Endothelial cell of umbilical vein (primary cell): ENCODE data around the gene CENPA. TPM values are rescaled to one million over a fixed set of nuclear protein-coding genes. Genes with fewer than 3 reads are reported as not detected.
"Not testable (repeated sequence)": the region's sequence is repeated elsewhere in the genome, so short reads cannot be mapped to it uniquely, and the experiment has no call there.

ENCODE experiments used
- BruUV-seq: library from RNA; stranded (reverse); fragments of 400-500 nt; replicated peaks from 2 replicates; lab custom pipeline; 2021; lab: Mats Ljungman, UMichigan
- CTCF ChIA-PET: fragments of 300-600, 350-600 bp; sonication (Branson Sonifier 250); formaldehyde crosslinking; loops from one replicate; lab custom pipeline; 2021; ENCODE audit warnings: antibody characterized with exemption, inconsistent platforms; lab: Charles Lee
- POLR2A ChIA-PET: fragments of 300-600, 350-600 bp; sonication (Branson Sonifier 250); formaldehyde crosslinking; loops from one replicate; lab custom pipeline; 2021; ENCODE audit warnings: antibody characterized with exemption, inconsistent platforms; lab: Charles Lee
- DNase-seq: peaks from one replicate; pipeline ENCODE4 v3.0.0-alpha.2; 2011; ENCODE audit warnings: low read depth, low spot score
- FAIRE-seq: peaks from 2 replicates; lab custom pipeline; 2011; peaks lifted over from hg19 to GRCh38; lab: Jason Lieb, UNC
- H2AFZ ChIP-seq: 2 replicates; pipeline ENCODE4 v1.6.0; 2012; ENCODE audit warnings: low read depth, low read length, control low read depth, inconsistent platforms
- H3K27ac ChIP-seq: 2 replicates; pipeline ENCODE4 v1.5.1; 2011; ENCODE audit warnings: low read depth, mild to moderate bottlenecking, control low read depth, low read length, moderate library complexity; ENCODE audit not compliant: insufficient read depth
- H3K27me3 ChIP-seq, 2 experiments: 2 replicates each; pipeline versions ENCODE4 v1.6.0 to v1.6.1; 2011; ENCODE audit warnings: low read length in 2 of 2, mixed read lengths in 1 of 2; ENCODE audit not compliant: control insufficient read depth in 2 of 2, insufficient read depth in 2 of 2
- H3K36me3 ChIP-seq, 2 experiments: 2 replicates in 1 of 2; 3 replicates in 1 of 2; pipeline ENCODE4 v1.5.1; 2011; ENCODE audit warnings: low read length in 2 of 2, mild to moderate bottlenecking in 1 of 2, moderate library complexity in 1 of 2; ENCODE audit not compliant: control insufficient read depth in 2 of 2, insufficient read depth in 2 of 2; ENCODE audit errors: extremely low read depth in 1 of 2
- H3K4me1 ChIP-seq: 3 replicates; pipeline ENCODE4 v1.5.1; 2011; ENCODE audit warnings: mild to moderate bottlenecking, low read length; ENCODE audit not compliant: control insufficient read depth, insufficient read depth; ENCODE audit errors: extremely low read depth
- H3K4me2 ChIP-seq: 2 replicates; pipeline ENCODE4 v1.6.1; 2011; ENCODE audit warnings: low read length, control low read depth, mixed read lengths; ENCODE audit not compliant: insufficient read depth
- H3K4me3 ChIP-seq, 3 experiments: fragments of 200-600 bp in 1 of 3; sonication (generic), shearing (Covaris generic) in 1 of 3; replicated peaks in 1 of 3; 2 replicates each; pipeline ENCODE4 v1.5.1; 2011 to 2016; ENCODE audit warnings: control low read depth in 3 of 3, low read length in 3 of 3, mild to moderate bottlenecking in 2 of 3, inconsistent platforms in 1 of 3, low read depth in 1 of 3, moderate library complexity in 1 of 3; ENCODE audit not compliant: insufficient read depth in 1 of 3
- H3K79me2 ChIP-seq: 2 replicates; pipeline ENCODE4 v1.6.0; 2012; ENCODE audit warnings: low read length, inconsistent platforms; ENCODE audit not compliant: control insufficient read depth, insufficient read depth
- H3K9ac ChIP-seq: replicated peaks from 2 replicates; pipeline ENCODE3; 2011; ENCODE audit warnings: low read length, control low read depth; ENCODE audit not compliant: insufficient read depth; ENCODE audit errors: extremely low read depth
- H3K9me1 ChIP-seq: replicated peaks from 3 replicates; pipeline ENCODE4 v1.6.0; 2011; ENCODE audit warnings: mild to moderate bottlenecking, low read length; ENCODE audit not compliant: control insufficient read depth, insufficient read depth; ENCODE audit errors: extremely low read depth
- H3K9me3 ChIP-seq: replicated peaks from 2 replicates; pipeline ENCODE4 v1.5.1; 2012; ENCODE audit warnings: low read length, inconsistent platforms; ENCODE audit not compliant: control insufficient read depth, insufficient read depth
- H4K20me1 ChIP-seq: replicated peaks from 2 replicates; pipeline ENCODE3; 2011; ENCODE audit warnings: mild to moderate bottlenecking, low read length; ENCODE audit not compliant: control insufficient read depth, insufficient read depth; ENCODE audit errors: extremely low read depth
- EZH2 ChIP-seq: IDR thresholded peaks from 2 replicates; pipeline ENCODE4 v1.6.1; 2012; ENCODE audit warnings: borderline replicate concordance, low read depth, mild to moderate bottlenecking, moderate library complexity, low read length, inconsistent platforms; ENCODE audit not compliant: severe bottlenecking
- FOS ChIP-seq: IDR thresholded peaks from 2 replicates; pipeline ENCODE4 v1.6.1; 2011; ENCODE audit warnings: mild to moderate bottlenecking, low read length, moderate library complexity, borderline replicate concordance; ENCODE audit not compliant: insufficient read depth
- GATA2 ChIP-seq: IDR thresholded peaks from 2 replicates; pipeline ENCODE4 v1.7.0; 2011; ENCODE audit warnings: low read depth, mild to moderate bottlenecking, moderate library complexity, mixed read lengths, low read length; ENCODE audit not compliant: insufficient read length, insufficient read depth
- JUN ChIP-seq: IDR thresholded peaks from 2 replicates; pipeline ENCODE4 v1.6.1; 2011; ENCODE audit warnings: borderline replicate concordance, low read depth; ENCODE audit not compliant: insufficient read length, insufficient read depth
- MAX ChIP-seq: IDR thresholded peaks from 2 replicates; pipeline ENCODE4 v1.6.1; 2011; ENCODE audit not compliant: insufficient read depth, insufficient read length
- MYC ChIP-seq: IDR thresholded peaks from one replicate; pipeline ENCODE4 v1.6.1; 2011; ENCODE audit warnings: mild to moderate bottlenecking, low read depth, low read length
- POLR2A ChIP-seq: IDR thresholded peaks from 2 replicates; pipeline ENCODE4 v1.6.1; 2012; ENCODE audit warnings: low read depth, mild to moderate bottlenecking, control low read depth, low read length
- POLR2AphosphoS5 ChIP-seq: IDR thresholded peaks from 2 replicates; pipeline ENCODE4 v1.6.1; 2012; ENCODE audit warnings: low read depth, mild to moderate bottlenecking, control low read depth, low read length, moderate library complexity; ENCODE audit not compliant: insufficient read depth
- dilution Hi-C: fragments of 300-500 bp; cut with MboI; formaldehyde crosslinking; loops from one replicate; pipeline ENCODE4 v1.15.0; 2019; ENCODE audit warnings: low sequenced_read_pairs; ENCODE audit not compliant: extremely low pct_ligation_motif_present
- intact Hi-C: fragments of 100-400 bp; cut with micrococcal nuclease; formaldehyde crosslinking; loops from one replicate; pipeline ENCODE4 v1.10.0; 2022
- polyA plus RNA-seq, 4 experiments: library from polyadenylated mRNA; depleted of rRNA in 3 of 4; stranded (reverse) in 3 of 4; unstranded in 1 of 4; fragments of >200 nt; gene quantifications; 2 replicates each; pipeline versions ENCODE4 v1.2.1 to v1.2.3, GENCODE V29; 2011 to 2012; ENCODE audit warnings: missing spikeins in 1 of 4
- total RNA-seq: library from RNA; stranded (reverse); gene quantifications from 2 replicates; pipeline ENCODE4 v1.2.3, GENCODE V29; 2021
- TF ChIP-seq, protein P1 (sequence below), 2 donors: IDR thresholded peaks; 1 replicate in 1 of 2; 2 replicates in 1 of 2; pipeline ENCODE4 v1.5.1; 2011; ENCODE audit warnings: low read length in 2 of 2, mild to moderate bottlenecking in 2 of 2, moderate library complexity in 2 of 2, control low read depth in 1 of 2, inconsistent platforms in 1 of 2, low read depth in 1 of 2; ENCODE audit not compliant: insufficient read depth in 1 of 2; ENCODE audit errors: extremely low read depth in 1 of 2

CENPA gene
- total and polyA plus RNA-seq, 2 donors (not counting 3 experiments of a cell fraction or from before 2014, with no cell fraction given) = 22.0 to 33.1 TPM

GRCh38 chr2:26759845-26760244, 26.0 kb upstream of the CENPA start:
- CTCF ChIA-PET = no interaction called here

DNA sequence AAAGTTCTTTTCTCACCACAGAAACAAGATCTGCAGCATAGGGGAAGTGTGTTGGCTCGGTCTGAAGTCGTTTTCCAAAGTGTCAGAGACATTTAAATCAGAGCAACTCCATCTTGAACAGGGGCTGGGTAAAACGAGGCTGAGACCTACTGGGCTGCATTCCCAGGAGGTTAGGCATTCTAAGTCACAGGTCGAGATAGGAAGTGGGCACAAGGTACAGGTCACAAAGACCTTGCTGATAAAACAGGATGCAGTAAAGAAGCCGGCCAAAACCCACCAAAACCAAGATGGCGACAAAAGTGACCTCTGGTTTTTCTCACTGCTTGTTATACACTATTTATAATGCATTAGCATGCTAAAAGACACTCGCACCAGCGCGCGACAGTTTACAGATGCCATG, 24.9 kb upstream of the CENPA start:
- H3K79me2 ChIP-seq = peaks cover 18% of the 10 kb centered on the region
- H3K27me3 ChIP-seq, H3K4me3 ChIP-seq, dilution Hi-C loops, H3K9me3 ChIP-seq, CTCF ChIA-PET, H3K9me1 ChIP-seq, H3K27ac ChIP-seq, H3K36me3 ChIP-seq, DNase-seq, H3K9ac ChIP-seq, H3K4me2 ChIP-seq, H2AFZ ChIP-seq, BruUV-seq, POLR2A ChIA-PET, H4K20me1 ChIP-seq, FAIRE-seq, intact Hi-C loops: not testable (repeated sequence)
- H3K4me1 ChIP-seq = peaks cover 32% of the 10 kb centered on the region

More at GRCh38 chr2:26759845-26760244, 26.0 kb upstream of the CENPA start:
- TF ChIP-seq EZH2 = no peak
- no peak for TF ChIP-seq MAX
- no peak for TF ChIP-seq JUN
- no peak for TF ChIP-seq POLR2AphosphoS5
- no peak for TF ChIP-seq POLR2A
- no peak for TF ChIP-seq FOS
- no peak for TF ChIP-seq MYC
- TF ChIP-seq, protein P1, sequence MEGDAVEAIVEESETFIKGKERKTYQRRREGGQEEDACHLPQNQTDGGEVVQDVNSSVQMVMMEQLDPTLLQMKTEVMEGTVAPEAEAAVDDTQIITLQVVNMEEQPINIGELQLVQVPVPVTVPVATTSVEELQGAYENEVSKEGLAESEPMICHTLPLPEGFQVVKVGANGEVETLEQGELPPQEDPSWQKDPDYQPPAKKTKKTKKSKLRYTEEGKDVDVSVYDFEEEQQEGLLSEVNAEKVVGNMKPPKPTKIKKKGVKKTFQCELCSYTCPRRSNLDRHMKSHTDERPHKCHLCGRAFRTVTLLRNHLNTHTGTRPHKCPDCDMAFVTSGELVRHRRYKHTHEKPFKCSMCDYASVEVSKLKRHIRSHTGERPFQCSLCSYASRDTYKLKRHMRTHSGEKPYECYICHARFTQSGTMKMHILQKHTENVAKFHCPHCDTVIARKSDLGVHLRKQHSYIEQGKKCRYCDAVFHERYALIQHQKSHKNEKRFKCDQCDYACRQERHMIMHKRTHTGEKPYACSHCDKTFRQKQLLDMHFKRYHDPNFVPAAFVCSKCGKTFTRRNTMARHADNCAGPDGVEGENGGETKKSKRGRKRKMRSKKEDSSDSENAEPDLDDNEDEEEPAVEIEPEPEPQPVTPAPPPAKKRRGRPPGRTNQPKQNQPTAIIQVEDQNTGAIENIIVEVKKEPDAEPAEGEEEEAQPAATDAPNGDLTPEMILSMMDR (IDR thresholded peaks at IDR 0.05; ENCODE audit: extremely low read depth in 1 of 2, insufficient read depth in 1 of 2, low read depth in 1 of 2, low read length in 2 of 2) = no peak
- TF ChIP-seq GATA2 = no peak
- Histone ChIP-seq H3K4me2 (no peak overlapping the region), H2AFZ (no peak overlapping the region), H3K27me3 (no peaks in the 10 kb centered on the region), H3K9me1 (no peaks in the 10 kb centered on the region), H3K27ac (no peak overlapping the region), H3K9ac (no peak overlapping the region), H3K36me3 (no peaks in the 10 kb centered on the region), H3K4me3 (no peak overlapping the region), H3K9me3 (no peaks in the 10 kb centered on the region), H3K4me1 (peaks cover 26% of the 10 kb centered on the region), H3K79me2 (peaks cover 7% of the 10 kb centered on the region), H4K20me1 (no peaks in the 10 kb centered on the region)
- POLR2A ChIA-PET = no interaction called here
- DNase-seq = no peak
- no peak for FAIRE-seq
- dilution Hi-C loops = no loop called here
- intact Hi-C loops = loop anchor here (5.0 kb wide), 1 partner anchor 263 kb away; no protein-coding TSS in a partner anchor
- no TSS peak for BruUV-seq
